Fibroblast of upper back skin (primary cell): ENCODE measurements around the gene VSIG10L2.
A peak's percentile ranks its signal among the peaks of the same experiment; 100 is the strongest.

ENCODE experiments used
- DNase-seq: peaks from one replicate; pipeline ENCODE4 v3.0.0-alpha.2; 2013

Gene VSIG10L2

GRCh38 chr11:125948278-125949051 is 2.6 kb downstream of the VSIG10L2 start:
- DNase-seq: no peak

GRCh38 chr11:125949271-125950177 is 3.7 kb downstream of the VSIG10L2 start:
- DNase-seq: no peak

DNA sequence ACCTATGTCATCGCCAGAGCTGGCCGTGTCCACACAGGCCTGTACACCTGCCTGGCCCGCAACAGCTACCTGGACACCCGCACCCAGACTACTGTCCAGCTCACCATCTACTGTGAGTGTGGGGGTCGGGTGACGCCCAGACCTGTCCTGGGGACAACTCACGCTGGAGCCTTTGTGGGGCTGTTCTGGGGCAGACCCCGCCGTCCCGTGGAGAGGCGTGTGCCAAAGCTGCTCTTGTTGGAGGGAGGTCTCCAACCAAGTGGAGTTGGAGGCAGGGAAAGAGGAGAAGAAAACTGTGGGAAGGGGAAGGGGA is 4.3 kb downstream of the VSIG10L2 start:
- no peak for DNase-seq

- DNase-seq: peak; percentile 9
These were observed 5.1 kb downstream of the VSIG10L2 start for GRCh38 chr11:125950696-125951651.

DNA sequence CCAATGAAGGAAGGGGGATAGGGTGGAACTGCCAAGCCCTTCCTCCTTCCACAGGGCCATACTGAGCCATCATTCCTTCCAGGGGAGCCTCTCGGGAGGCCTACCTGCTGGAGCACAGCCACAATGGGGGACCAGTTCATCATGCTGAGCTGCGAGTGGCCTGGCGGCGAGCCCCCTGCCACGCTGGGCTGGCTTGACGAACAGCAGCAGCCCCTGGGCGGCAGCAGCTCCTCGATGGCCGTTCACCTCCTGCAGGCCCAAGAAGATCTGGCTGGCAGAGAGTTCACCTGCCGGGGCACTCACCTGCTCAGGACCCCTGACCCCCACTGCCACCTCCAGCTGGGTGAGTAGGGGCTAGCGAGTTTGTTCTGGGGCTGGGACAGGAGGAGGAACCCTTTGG is 5.9 kb downstream of the VSIG10L2 start:
- DNase-seq: no peak

DNA sequence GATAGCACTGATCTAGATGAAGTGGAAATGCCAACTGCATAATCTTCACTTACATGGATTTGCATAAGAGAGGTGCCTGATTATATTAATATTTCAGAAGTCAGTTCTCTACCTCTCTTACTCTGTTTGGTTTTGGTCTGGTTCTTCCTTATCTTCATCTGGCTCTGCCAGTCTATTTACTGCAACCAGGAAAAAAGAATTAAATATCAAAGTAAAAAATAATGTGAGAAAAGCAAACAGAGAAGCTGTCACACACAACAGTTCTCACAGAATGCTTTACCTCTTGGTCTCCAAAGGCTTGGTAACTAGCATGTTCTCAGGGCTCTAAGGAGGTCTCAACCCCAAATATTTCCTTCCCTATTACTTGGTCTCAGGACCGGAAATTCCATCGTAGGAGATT is 6.7 kb downstream of the VSIG10L2 start:
- DNase-seq: no peak

DNA sequence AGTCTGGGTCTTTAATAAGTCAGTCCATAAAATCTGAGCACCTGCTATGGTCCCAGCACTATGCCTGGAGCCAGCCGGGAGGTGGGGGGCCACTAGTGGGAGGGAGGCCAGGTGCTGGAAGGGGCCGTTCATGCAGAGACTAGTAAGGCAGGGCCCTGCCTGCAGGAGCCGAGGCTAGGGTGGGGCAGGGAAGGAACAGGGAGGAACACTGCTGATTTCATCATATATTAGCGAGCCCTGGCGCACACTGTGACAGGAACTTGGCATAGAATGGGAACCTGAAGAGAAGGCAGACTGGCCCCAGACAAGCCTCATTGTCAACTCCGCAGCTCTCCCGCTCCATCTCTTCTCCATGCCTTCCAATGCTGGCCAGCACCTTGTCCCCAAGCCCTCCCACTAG is 7.1 kb downstream of the VSIG10L2 start:
- DNase-seq: no peak

DNA sequence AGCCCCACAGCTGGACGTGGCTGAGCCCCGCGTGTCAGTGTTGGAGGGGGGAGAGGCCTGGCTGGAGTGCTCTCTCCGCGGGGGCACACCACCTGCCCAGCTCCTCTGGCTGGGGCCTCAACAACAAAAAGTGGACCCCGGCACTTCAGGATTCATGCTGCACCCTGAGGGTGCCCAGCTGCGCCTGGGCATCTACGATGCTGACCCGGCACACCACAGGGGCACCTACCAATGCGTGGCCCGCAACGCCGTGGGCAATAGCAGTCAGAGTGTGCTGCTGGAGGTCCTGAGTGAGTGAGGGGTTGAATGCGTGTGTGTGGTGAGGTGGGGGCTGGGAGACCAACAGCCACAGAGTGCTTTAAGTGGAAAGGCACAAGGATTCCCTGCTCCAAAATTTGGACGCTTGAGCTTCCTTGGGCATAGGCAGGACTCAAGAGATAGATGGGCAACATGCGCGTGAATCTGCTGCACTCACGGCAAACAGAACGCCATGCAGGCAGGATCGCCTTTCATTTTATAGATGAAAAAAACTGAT is 7.6 kb downstream of the VSIG10L2 start:
- no peak for DNase-seq

GRCh38 chr11:125954123-125954944 is 8.5 kb downstream of the VSIG10L2 start:
- DNase-seq: no peak

DNA sequence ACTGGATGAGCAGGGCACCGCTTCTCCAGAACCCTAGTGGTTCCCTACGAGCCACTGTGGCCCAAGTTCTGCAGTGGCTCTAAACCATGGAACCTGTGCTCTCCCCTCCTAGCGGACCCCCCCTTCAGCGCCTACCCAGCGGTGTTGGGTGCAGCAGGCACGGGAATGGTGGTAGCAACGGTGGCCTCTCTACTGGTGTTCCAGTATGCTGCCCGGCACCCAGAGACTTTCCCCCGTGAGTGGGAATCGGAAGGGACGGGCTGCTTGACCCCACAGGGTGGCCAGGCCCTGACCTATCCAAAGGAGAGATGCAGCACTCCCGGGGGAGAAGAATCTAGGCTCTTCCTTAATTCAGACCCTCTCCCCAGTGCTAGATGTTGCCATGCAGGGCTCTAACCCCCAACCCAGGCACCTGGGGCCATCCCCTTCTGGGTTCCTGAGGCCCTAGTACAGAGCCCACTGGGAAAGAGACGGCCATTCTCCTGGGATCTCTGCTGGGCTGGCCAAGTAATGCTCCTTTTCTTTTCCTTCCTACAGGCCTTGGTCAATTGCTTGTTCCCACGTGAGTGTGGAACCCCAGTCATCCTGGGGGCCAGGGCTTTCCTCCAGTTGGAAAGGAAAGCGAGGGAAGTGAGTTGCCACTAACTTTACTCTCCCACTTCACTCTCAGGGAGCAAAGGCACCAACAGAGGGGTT is 9.2 kb downstream of the VSIG10L2 start:
- no peak for DNase-seq

GRCh38 chr11:125955856-125956255 is 10.0 kb downstream of the VSIG10L2 start:
- DNase-seq: no peak

DNA sequence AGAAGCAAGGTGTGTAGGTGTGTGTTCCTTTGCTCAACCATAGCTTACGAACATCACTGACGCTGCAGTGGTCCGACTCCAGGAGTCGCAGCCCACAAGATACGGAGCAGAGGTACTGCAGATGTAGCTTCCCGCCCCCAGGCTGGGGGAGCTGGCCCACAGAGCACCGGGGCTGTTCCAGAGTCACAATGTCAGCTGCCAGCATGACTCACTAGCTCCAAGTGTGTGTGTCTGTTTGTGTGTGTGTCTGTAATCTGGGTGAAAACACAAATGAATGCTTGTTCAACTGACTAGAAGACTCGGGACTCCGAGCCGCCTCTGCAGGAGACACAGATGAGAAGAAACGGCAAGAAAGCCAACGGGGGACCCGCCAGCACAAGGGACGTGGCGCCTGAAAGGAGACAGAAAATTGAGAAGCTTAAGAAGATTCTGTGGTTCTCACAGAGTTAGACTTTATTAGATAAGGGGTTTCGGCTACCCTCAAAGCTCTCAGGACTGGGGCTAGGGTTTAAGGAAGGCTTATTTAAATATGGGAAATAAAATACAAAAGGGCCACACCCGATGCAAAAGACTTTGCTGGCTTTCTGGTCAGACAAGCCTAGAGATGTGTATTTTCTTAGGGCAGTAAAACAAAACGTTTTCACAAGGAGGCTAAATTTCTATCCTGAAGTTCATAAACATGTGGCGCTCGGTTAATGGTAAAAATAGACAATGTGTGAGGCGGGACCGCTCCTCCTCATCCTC is 10.7 kb downstream of the VSIG10L2 start:
- no peak for DNase-seq

- DNase-seq: no peak
These were observed 11.9 kb downstream of the VSIG10L2 start for GRCh38 chr11:125957618-125958332.

- no peak for DNase-seq
These were observed 13.1 kb downstream of the VSIG10L2 start for GRCh38 chr11:125958872-125959400.

DNA sequence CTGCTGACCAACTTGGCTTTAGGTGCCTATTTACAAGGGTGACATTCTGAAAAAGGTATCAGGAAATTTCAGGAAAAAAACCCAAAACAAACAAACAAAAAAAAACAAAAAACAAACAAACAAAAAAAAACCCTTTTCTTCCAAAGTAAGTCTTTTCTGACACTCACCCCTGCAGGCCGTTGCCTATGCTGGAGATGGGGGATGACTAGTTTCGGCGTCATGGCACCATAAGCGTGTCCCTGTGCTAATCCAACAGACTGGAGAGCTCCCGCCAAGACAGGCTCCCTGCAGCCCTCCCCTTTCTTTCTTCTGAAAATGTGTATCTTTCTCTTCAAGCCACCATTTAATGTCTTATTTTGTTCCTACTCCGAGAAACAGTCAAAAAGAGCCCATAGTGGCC is 13.7 kb downstream of the VSIG10L2 start:
- no peak for DNase-seq

- DNase-seq: no peak
These were observed 14.1 kb downstream of the VSIG10L2 start for GRCh38 chr11:125959931-125960330.

DNA sequence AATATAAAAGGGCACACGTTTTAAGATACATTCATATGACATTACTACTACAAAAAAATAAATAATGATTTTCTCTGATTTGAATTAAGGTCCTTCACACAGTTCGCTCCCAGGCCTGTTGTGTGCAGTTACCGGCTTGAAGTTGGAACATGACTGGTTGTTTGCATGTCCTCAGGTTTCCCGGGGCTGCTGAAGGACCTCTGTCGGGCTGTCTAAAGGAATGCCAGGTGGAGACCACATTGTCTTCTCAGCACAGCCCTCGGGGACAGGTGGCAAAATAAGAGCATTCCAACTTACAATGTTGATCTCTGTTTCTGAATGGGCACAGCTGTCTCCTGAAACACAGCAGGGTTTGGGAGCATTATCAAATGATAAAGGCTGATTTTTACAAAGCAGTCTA is 14.9 kb downstream of the VSIG10L2 start:
- DNase-seq: no peak

GRCh38 chr11:125967515-125967914 is 21.7 kb downstream of the VSIG10L2 start:
- no peak for DNase-seq

DNA sequence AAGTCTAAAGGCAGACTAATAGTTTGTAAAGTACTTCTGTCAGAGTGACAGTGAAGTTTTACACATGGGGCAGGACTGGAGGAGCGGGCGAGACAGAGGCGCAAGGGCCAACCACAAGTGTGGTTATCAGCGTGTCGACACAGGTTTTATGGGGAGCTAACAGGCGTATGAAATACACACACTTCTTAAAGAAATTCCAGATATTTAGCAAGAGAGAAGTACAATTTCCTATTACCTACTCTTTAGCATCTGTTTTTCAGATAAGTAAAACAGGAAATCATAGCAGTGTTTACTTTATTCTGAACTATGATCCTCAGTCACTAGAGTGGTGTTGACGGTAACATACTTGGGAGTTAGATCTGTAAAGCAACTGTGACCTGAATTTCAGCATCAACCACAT is 22.5 kb downstream of the VSIG10L2 start:
- no peak for DNase-seq

DNA sequence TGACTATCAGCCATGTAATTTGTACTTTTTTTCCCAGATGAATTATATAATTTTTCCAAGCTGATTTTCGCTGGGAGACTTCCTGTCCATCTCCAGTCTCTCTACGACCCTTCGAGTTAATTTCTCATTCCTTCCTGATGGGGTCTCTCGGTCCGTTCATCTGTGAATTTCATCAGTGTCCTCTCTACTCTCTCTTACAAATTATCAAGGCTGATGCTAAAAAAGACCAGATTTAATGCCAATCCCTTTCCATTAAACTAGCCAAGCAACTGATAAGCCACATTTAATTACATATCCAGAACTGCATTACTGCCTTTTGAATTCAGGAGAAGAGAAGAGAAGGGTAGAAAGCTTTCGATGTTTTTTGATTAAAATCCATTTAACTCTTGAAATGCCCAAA is 25.8 kb downstream of the VSIG10L2 start:
- DNase-seq: no peak
